Activated naive CD4-positive, alpha-beta T cell treated with anti-CD3 and anti-CD28 coated beads, Interleukin-2, amount 50 U/mL, for 24 hours (primary cell): ENCODE measurements around the gene KCNJ6.
"Not testable (repeated sequence)": the region's sequence is repeated elsewhere in the genome, so short reads cannot be mapped to it uniquely, and the experiment has no call there.

Experiments used
- H3K27ac Mint-ChIP-seq: one replicate; pipeline ENCODE4 v1.8.0; 2021; ENCODE audit warnings: mild to moderate bottlenecking, mixed read lengths
- H3K27me3 Mint-ChIP-seq: one replicate; pipeline ENCODE4 v1.8.0; 2021; ENCODE audit warnings: mixed read lengths
- H3K36me3 Mint-ChIP-seq: one replicate; pipeline ENCODE4 v1.8.0; 2021; ENCODE audit warnings: mixed read lengths
- H3K4me1 Mint-ChIP-seq: one replicate; pipeline ENCODE4 v1.8.0; 2021; ENCODE audit warnings: mixed read lengths
- H3K4me3 Mint-ChIP-seq: one replicate; pipeline ENCODE4 v1.8.0; 2021; ENCODE audit warnings: mild to moderate bottlenecking, mixed read lengths
- H3K9me3 Mint-ChIP-seq: one replicate; pipeline ENCODE4 v1.8.0; 2021; ENCODE audit warnings: mixed read lengths

KCNJ6 gene

GRCh38 chr21:37606549-37606948, 309.7 kb downstream of the KCNJ6 start:
- Mint-ChIP-seq H3K27me3 (peaks cover 18% of the 10 kb centered on the region), H3K9me3 (no peaks in the 10 kb centered on the region), H3K4me3 (no peak overlapping the region), H3K4me1 (no peaks in the 10 kb centered on the region), H3K36me3 (no peaks in the 10 kb centered on the region), H3K27ac (no peak overlapping the region)

DNA sequence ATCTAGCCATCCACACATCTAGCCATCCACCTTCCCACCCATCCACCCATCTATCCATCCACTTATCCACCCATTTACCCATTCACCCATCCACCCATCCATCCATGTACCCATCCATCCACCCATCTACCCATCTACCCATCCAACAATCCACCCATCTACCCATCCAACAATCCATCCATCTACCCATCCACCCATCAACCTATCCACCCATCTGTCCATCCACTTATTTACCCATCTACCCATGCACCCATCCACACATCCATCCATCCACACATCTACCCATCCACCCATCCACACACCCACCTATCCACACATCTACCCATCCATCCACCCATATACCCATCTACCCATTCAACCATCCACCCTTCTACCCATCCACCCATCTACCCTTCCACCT, 311.3 kb downstream of the KCNJ6 start:
- Mint-ChIP-seq H3K4me1 (no peaks in the 10 kb centered on the region), H3K27ac (no peak overlapping the region), H3K36me3 (no peaks in the 10 kb centered on the region), H3K27me3 (peaks cover 18% of the 10 kb centered on the region), H3K9me3 (no peaks in the 10 kb centered on the region), H3K4me3 (no peak overlapping the region)

DNA sequence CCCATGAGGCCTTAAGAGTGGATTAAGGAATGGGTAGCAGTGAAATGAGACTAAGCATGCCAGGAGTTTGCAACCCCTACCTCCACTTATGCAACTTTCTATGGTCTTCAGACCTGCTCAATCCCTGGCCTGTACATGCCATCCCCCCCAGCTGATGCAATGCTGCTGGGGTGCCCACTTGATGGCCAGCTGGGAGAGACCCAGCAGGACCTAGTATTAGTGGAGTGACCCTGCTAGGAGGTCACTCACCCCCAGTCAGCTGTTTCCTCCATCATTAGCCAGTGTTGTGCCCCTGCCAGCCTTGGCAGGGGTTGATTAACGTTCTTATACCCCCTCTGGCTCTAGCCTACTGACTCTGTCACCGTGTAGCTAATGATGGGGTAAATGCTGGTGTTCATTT, 313.1 kb downstream of the KCNJ6 start:
- H3K27me3 Mint-ChIP-seq: peaks cover 15% of the 10 kb centered on the region
- H3K4me1 Mint-ChIP-seq: no peaks in the 10 kb centered on the region
- peaks cover 2% of the 10 kb centered on the region for H3K36me3 Mint-ChIP-seq

DNA sequence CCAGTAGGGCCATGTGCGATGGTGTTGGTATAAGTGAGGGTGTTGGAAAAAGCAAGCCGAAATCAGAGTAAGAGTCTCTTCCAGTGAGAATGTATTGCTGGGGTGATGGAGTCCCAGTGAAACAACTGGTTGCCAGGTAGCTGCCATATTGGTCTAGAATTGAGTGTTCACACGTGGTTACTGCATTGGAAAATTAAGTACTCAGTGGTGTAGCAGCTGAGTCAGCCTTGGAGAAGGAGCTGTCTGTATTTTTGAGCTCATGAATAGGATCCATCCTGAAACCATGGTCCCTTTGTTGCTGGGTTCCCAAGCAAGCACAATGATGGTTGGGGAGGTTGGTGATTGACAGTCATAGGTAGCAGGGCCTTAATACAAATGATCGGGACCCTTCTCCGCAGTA, 314.3 kb downstream of the KCNJ6 start:
- no peak overlapping the region for H3K27ac Mint-ChIP-seq
- H3K9me3 Mint-ChIP-seq: peaks cover 4% of the 10 kb centered on the region
- H3K36me3 Mint-ChIP-seq: peaks cover 2% of the 10 kb centered on the region
- peaks cover 12% of the 10 kb centered on the region for H3K27me3 Mint-ChIP-seq
- H3K4me1 Mint-ChIP-seq: no peaks in the 10 kb centered on the region
- no peak overlapping the region for H3K4me3 Mint-ChIP-seq

More for the DNA sequence above, 313.1 kb downstream of the KCNJ6 start:
- no peak overlapping the region for H3K4me3 Mint-ChIP-seq
- peaks cover 4% of the 10 kb centered on the region for H3K9me3 Mint-ChIP-seq
- H3K27ac Mint-ChIP-seq: no peak overlapping the region

DNA sequence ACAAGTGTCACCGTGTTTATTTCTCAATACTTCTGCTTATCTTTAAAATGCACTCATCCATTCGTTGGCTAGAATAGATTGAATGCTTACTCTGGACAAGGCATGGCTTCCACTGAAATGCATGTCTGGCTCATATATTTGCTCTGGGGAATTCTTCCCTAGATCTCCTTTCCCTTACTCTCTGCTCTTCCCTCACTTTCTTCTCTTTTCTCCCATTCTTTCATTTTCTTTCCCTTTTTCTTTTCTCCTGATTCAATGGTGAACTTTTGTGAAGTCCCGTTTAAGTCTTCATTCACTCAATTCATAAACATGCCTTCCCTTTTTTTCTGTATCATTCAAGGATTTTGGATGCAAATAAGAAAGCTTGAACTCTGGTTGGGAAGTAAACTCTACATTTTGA, 315.2 kb downstream of the KCNJ6 start:
- peaks cover 6% of the 10 kb centered on the region for H3K27me3 Mint-ChIP-seq
- H3K9me3 Mint-ChIP-seq: peaks cover 4% of the 10 kb centered on the region
- H3K4me3 Mint-ChIP-seq: no peak overlapping the region
- H3K36me3 Mint-ChIP-seq: peaks cover 2% of the 10 kb centered on the region
- no peaks in the 10 kb centered on the region for H3K4me1 Mint-ChIP-seq
- H3K27ac Mint-ChIP-seq: no peak overlapping the region

- Mint-ChIP-seq H3K4me1 (no peaks in the 10 kb centered on the region), H3K36me3 (peaks cover 2% of the 10 kb centered on the region), H3K27me3 (peaks cover 3% of the 10 kb centered on the region), H3K27ac (no peak overlapping the region), H3K9me3 (peaks cover 4% of the 10 kb centered on the region), H3K4me3 (no peak overlapping the region)
Observed at GRCh38 chr21:37595944-37596343, 320.3 kb downstream of the KCNJ6 start.

GRCh38 chr21:37594472-37594951, 321.7 kb downstream of the KCNJ6 start:
- Mint-ChIP-seq H3K27ac (no peak overlapping the region), H3K4me3 (no peak overlapping the region), H3K4me1 (no peaks in the 10 kb centered on the region), H3K36me3 (peaks cover 2% of the 10 kb centered on the region), H3K27me3 (peaks cover 3% of the 10 kb centered on the region), H3K9me3 (peaks cover 4% of the 10 kb centered on the region)

DNA sequence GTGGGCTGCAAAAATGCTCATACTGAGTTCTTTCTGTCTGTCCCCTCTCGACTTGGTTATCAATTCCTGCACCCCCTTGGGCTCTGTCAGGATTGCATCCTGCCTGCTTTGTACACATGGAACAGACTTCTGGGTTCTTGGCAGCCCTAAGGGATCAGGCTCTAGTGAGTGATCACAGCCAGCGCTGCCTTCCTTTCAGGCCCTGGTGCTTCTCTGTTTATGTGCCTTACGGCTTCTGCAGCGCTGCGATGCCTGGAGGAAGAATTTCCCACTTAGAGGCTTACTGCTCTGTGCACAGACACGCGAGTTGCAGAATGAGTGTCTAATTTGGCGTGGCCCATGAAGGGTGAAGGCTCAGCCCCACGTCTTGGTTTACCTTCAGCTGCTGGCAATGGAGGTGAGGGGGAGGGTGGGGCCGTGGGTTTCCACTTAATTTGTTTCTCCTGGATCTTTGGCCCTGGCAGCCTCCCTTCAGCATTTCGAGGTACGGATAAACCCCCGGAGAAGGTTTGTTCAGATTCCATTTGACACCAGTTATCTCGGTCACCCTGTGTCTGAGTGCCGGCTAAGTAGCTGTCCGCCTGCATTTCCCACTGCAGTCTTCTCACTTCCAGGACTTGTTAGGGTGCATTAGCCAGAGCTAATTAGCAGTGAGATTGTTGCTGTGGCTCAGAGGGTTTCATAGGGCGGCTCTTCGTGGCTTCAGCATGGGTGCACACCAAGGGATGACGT, 322.4 kb downstream of the KCNJ6 start:
- Mint-ChIP-seq H3K27me3 (peaks cover 3% of the 10 kb centered on the region), H3K9me3 (peaks cover 4% of the 10 kb centered on the region), H3K27ac (no peak overlapping the region), H3K4me3 (no peak overlapping the region), H3K4me1 (no peaks in the 10 kb centered on the region), H3K36me3 (peaks cover 2% of the 10 kb centered on the region)

DNA sequence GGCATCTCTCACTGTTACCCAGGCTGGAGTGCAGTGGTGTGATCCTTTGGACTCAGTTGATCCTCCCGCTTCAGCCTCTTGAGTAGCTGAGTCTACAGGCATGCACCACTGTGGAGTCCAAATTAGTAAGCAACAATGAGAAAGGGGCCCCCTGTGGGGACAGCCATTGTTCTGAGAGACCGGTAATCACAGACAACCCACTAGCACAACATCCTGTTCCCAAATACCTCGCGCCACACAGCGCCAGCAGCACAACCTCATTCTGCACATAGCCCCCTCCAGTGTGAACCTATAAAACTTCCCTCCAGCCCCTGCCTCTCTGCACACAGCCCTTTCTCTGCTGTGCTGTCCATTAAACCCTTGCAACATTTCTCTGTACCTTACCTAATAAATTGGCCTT, 323.2 kb downstream of the KCNJ6 start:
- no peak overlapping the region for H3K4me3 Mint-ChIP-seq
- H3K27ac Mint-ChIP-seq: no peak overlapping the region
- no peaks in the 10 kb centered on the region for H3K9me3 Mint-ChIP-seq
- no peaks in the 10 kb centered on the region for H3K27me3 Mint-ChIP-seq
- no peaks in the 10 kb centered on the region for H3K4me1 Mint-ChIP-seq
- no peaks in the 10 kb centered on the region for H3K36me3 Mint-ChIP-seq

DNA sequence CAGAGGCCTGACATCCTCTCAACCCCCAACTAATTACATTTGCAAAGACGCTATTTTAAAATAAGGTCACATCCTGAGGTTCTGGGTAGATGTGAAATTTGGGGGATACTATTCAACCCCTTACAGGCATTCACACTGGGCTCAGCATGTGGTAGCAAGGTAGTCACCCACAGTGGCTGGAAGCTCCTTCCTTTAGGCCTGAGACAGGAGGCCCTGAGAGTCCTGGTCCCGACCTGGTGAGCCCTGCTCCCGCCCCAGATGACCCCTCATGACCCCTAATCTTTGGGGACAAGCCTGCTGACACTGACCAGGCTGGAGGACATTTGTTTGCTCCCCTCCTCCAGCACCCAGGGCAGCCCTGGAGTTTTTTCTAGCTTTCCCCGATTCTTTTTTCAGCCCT, 323.8 kb downstream of the KCNJ6 start:
- Mint-ChIP-seq H3K27me3 (no peaks in the 10 kb centered on the region), H3K36me3 (no peaks in the 10 kb centered on the region), H3K4me3 (no peak overlapping the region), H3K9me3 (no peaks in the 10 kb centered on the region), H3K27ac (no peak overlapping the region), H3K4me1 (no peaks in the 10 kb centered on the region)

- not testable (repeated sequence) for H3K36me3 Mint-ChIP-seq, H3K27ac Mint-ChIP-seq, H3K9me3 Mint-ChIP-seq, H3K4me1 Mint-ChIP-seq, H3K4me3 Mint-ChIP-seq, H3K27me3 Mint-ChIP-seq
Observed at GRCh38 chr21:37591994-37592393, 324.3 kb downstream of the KCNJ6 start.

DNA sequence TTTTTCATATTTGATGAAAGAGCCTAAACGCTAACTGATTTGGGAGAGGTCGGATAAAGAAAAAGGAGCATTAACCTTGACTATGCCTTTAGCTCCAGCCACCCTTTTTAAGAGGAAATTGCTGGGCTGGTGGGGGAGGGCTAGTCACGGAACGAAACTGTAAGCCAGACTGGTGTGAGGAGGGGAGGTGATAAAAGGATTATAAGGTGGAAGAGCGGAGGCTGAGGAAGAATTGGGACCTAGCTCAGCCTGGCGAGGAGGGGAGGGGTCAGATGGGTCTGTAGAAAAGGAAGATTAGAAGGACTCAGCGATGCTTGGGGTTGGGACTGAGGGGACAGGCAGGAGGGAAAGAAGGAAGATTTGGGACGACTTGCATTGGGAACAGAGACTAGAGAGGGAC, 325.4 kb downstream of the KCNJ6 start:
- H3K4me3 Mint-ChIP-seq, H3K36me3 Mint-ChIP-seq, H3K4me1 Mint-ChIP-seq, H3K27ac Mint-ChIP-seq, H3K27me3 Mint-ChIP-seq, H3K9me3 Mint-ChIP-seq: not testable (repeated sequence)

DNA sequence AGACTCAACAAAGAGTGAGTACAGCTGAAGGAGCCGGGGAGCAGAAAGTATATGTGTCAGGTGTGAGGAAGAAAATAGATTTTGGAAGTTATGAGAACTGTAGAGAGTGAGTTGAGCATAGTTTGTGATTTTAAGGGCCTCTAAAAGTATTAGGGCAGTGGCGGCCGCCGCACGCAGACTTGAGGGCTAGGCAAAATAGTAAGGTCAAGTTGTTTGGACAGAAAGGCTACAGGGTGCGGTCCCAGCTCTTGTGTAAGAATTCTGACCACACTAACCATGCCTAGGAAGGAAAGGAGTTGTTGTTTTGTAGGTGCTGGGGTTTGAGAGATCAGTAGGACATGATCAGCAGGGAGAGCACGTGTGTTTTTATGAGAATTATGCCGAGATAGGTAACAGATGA, 327.6 kb downstream of the KCNJ6 start:
- not testable (repeated sequence) for H3K27me3 Mint-ChIP-seq, H3K27ac Mint-ChIP-seq, H3K4me1 Mint-ChIP-seq, H3K4me3 Mint-ChIP-seq, H3K9me3 Mint-ChIP-seq, H3K36me3 Mint-ChIP-seq

GRCh38 chr21:37587635-37588177, 328.6 kb downstream of the KCNJ6 start:
- H3K4me1 Mint-ChIP-seq: no peaks in the 10 kb centered on the region
- H3K27me3 Mint-ChIP-seq: peaks cover 1% of the 10 kb centered on the region
- H3K4me3 Mint-ChIP-seq: no peak overlapping the region
- H3K27ac Mint-ChIP-seq: no peak overlapping the region
- H3K9me3 Mint-ChIP-seq: no peaks in the 10 kb centered on the region
- no peaks in the 10 kb centered on the region for H3K36me3 Mint-ChIP-seq

DNA sequence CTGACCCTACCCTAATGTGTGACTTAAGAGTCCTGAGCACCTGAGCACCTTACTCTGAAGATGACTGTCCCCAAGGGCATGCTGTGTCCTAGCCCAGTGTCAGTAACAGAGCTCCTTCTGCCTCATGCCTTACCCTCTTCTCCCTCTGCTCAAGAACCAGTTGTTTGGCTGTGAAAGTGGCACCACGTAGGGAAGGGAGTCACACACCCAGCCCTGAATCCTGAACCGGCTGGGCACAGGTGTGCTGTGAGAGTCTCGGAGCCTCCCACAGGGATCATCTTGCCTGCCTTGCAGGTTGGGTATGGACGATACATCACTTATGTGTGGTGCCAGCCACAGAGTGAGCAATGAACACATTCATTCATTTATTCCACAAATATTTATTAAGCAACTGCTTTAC, 329.1 kb downstream of the KCNJ6 start:
- no peaks in the 10 kb centered on the region for H3K9me3 Mint-ChIP-seq
- peaks cover 1% of the 10 kb centered on the region for H3K27me3 Mint-ChIP-seq
- H3K27ac Mint-ChIP-seq: no peak overlapping the region
- H3K4me1 Mint-ChIP-seq: no peaks in the 10 kb centered on the region
- H3K36me3 Mint-ChIP-seq: no peaks in the 10 kb centered on the region
- no peak overlapping the region for H3K4me3 Mint-ChIP-seq

DNA sequence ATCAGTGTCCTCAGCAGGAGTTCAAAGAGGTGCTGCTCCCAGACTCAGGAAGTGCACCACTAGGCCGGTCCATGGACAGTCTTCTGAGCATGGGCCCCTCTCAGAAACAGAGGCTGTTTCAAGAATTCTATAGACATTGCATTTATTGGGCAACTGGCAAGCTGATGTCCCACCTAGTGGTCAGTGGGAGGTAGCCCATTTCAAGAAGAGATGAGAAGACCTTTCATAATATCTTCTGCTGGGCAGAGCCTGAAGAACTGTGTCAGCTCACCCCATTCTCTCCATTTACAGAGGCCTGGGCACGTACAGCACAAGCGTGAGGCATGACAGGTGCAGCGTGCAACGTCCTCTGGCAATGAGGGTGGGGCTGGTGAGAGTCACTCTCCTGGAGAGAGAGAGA, 333.7 kb downstream of the KCNJ6 start:
- H3K9me3 Mint-ChIP-seq: peaks cover 6% of the 10 kb centered on the region
- no peak overlapping the region for H3K27ac Mint-ChIP-seq
- no peak overlapping the region for H3K4me3 Mint-ChIP-seq
- no peaks in the 10 kb centered on the region for H3K4me1 Mint-ChIP-seq
- H3K27me3 Mint-ChIP-seq: peaks cover 1% of the 10 kb centered on the region
- H3K36me3 Mint-ChIP-seq: no peaks in the 10 kb centered on the region

DNA sequence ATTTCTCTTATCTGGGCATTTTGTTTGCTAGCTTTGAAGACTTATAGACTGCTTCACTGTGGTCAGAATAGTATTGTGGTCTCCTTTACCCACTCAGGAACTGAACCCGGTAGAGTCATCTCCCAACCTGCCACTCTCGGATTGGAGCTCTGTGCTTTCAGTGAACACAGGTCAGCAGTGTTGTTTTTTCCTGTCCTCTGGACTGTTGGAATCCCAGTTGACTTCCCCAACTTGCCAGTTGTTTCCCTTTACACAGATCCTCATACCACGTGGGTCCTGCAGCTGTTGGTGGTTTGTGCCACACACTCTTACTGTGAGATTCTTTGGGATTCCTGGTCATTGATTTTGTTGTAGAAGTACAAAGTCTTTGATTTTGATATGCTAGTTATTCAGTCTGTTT, 335.6 kb downstream of the KCNJ6 start:
- Mint-ChIP-seq H3K9me3 (peaks cover 6% of the 10 kb centered on the region), H3K4me1 (no peaks in the 10 kb centered on the region), H3K27me3 (no peaks in the 10 kb centered on the region), H3K27ac (no peak overlapping the region), H3K4me3 (no peak overlapping the region), H3K36me3 (peaks cover 1% of the 10 kb centered on the region)
